ENCODE data around the gene CACNA2D3. TPM values are rescaled to one million over a fixed set of nuclear protein-coding genes. Genes with fewer than 3 reads are reported as not detected.

Gene CACNA2D3
- total RNA-seq, 2 experiments from 2014 or later, result not detected

DNA sequence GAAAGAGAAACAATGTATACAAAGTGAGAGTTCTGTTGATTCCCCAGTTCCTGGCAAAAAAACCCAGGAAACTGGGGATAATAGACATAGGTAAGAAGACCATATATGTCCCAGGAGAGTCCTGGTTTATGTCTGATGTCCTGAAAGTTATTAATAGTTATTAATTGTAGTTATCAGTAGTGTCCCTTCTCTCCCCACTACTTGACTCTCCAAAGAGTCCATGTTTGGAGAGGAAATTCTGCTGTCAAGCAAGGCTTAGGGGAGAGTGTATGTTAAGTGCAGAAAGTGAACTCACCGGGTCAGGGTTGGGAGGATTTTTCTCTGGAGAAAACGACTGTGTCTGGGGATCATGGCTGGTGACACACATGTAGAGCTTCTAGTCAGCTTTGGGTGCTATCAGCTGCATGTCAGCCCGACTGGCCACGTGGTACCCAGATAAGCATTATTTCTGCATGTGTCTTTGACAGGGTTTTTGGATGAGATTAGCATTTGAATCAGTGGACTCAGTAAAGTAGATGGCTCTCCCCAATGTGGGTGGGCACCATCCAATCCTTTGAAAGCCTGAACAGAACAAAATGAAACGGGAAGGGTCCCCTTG is 80.4 kb downstream of the CACNA2D3 start:
- Histone ChIP-seq H2AFZ (ENCODE audit: low read length) (no peak overlapping the region), H3K4me3 (ENCODE audit: low read depth, low read length, poor library complexity, severe bottlenecking) (no peak overlapping the region), H3K4me2 (ENCODE audit: low read length) (no peak overlapping the region), H3K36me3 (ENCODE audit: insufficient read depth, low read length) (no peaks in the 10 kb centered on the region), H3K4me1 (ENCODE audit: insufficient read depth, low read length, poor library complexity, severe bottlenecking) (no peaks in the 10 kb centered on the region), H4K20me1 (ENCODE audit: insufficient read depth, low read length) (no peaks in the 10 kb centered on the region; the same call in 1 of the 2 replicates), H3K79me2 (ENCODE audit: insufficient read depth, low read depth, low read length) (no peaks in the 10 kb centered on the region), H3K9me3 (ENCODE audit: low read length) (no peaks in the 10 kb centered on the region), H3K27ac (ENCODE audit: low read depth, low read length, poor library complexity, severe bottlenecking) (no peak overlapping the region), H3K9me2 (ENCODE audit: insufficient read depth, low read length) (no peaks in the 10 kb centered on the region)
- BruUV-seq (replicated peaks), result no TSS peak
- POLR2A ChIA-PET, result no interaction called here
- CTCF ChIA-PET (ENCODE audit: unreplicated experiment), result no interaction called here
- TF ChIP-seq, protein P1, sequence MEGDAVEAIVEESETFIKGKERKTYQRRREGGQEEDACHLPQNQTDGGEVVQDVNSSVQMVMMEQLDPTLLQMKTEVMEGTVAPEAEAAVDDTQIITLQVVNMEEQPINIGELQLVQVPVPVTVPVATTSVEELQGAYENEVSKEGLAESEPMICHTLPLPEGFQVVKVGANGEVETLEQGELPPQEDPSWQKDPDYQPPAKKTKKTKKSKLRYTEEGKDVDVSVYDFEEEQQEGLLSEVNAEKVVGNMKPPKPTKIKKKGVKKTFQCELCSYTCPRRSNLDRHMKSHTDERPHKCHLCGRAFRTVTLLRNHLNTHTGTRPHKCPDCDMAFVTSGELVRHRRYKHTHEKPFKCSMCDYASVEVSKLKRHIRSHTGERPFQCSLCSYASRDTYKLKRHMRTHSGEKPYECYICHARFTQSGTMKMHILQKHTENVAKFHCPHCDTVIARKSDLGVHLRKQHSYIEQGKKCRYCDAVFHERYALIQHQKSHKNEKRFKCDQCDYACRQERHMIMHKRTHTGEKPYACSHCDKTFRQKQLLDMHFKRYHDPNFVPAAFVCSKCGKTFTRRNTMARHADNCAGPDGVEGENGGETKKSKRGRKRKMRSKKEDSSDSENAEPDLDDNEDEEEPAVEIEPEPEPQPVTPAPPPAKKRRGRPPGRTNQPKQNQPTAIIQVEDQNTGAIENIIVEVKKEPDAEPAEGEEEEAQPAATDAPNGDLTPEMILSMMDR (conservative IDR thresholded peaks at IDR 0.05; ENCODE audit: low read length), result no peak
- no peak for TF ChIP-seq EZH2phosphoT487 (IDR thresholded peaks at IDR 0.05; ENCODE audit: borderline replicate concordance, low read depth, low read length)
- DNase-seq (ENCODE audit: low spot score), result no peak
- intact Hi-C loops (cut with micrococcal nuclease; ENCODE audit: unreplicated experiment), result no loop called here

DNA sequence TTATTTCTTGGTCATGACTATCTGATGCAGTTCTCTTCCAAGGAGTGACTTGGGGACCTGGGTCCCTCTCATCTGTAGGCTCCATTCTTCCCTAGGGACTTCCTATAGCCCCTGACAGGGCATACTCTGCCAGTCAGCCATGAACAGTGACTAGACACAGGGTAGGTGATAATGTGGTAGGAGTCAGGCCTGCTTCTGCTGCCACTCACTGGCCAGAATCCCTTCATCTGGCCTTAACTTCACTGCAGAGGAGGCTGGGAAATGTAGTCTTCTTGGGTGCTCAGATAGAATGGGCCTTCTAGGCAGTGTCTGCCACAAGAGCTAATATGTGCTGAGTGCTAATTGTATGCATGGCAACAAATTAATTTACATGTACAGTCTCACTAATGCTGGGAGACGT is 84.5 kb downstream of the CACNA2D3 start:
- H3K4me2 ChIP-seq (ENCODE audit: low read length), result no peak overlapping the region
- no peak overlapping the region for H3K27ac ChIP-seq (ENCODE audit: low read depth, low read length, poor library complexity, severe bottlenecking)
- no peaks in the 10 kb centered on the region for H3K79me2 ChIP-seq (ENCODE audit: insufficient read depth, low read depth, low read length)
- no peak overlapping the region for H2AFZ ChIP-seq (ENCODE audit: low read length)
- ChIA-PET CTCF (ENCODE audit: unreplicated experiment) (no interaction called here), POLR2A (no interaction called here)
- H3K9me3 ChIP-seq (ENCODE audit: low read length), result no peaks in the 10 kb centered on the region
- H4K20me1 ChIP-seq (ENCODE audit: insufficient read depth, low read length), result no peaks in the 10 kb centered on the region; the same call in 1 of the 2 replicates
- TF ChIP-seq, protein P1 (conservative IDR thresholded peaks at IDR 0.05; ENCODE audit: low read length), result no peak
- no peak for TF ChIP-seq EZH2phosphoT487 (IDR thresholded peaks at IDR 0.05; ENCODE audit: borderline replicate concordance, low read depth, low read length)
- no TSS peak for BruUV-seq (replicated peaks)
- no peaks in the 10 kb centered on the region for H3K36me3 ChIP-seq (ENCODE audit: insufficient read depth, low read length)
- no peaks in the 10 kb centered on the region for H3K9me2 ChIP-seq (ENCODE audit: insufficient read depth, low read length)
- H3K4me1 ChIP-seq (ENCODE audit: insufficient read depth, low read length, poor library complexity, severe bottlenecking), result no peaks in the 10 kb centered on the region
- intact Hi-C loops (cut with micrococcal nuclease; ENCODE audit: unreplicated experiment), result no loop called here
- no peak for DNase-seq (ENCODE audit: low spot score)
- H3K4me3 ChIP-seq (ENCODE audit: low read depth, low read length, poor library complexity, severe bottlenecking), result no peak overlapping the region

- H3K4me1 ChIP-seq (ENCODE audit: insufficient read depth, low read length, poor library complexity, severe bottlenecking), result no peaks in the 10 kb centered on the region
- H3K79me2 ChIP-seq (ENCODE audit: insufficient read depth, low read depth, low read length), result no peaks in the 10 kb centered on the region
- POLR2A ChIA-PET, result no interaction called here
- intact Hi-C loops (cut with micrococcal nuclease; ENCODE audit: unreplicated experiment), result no loop called here
- H2AFZ ChIP-seq (ENCODE audit: low read length), result no peak overlapping the region
- H3K9me2 ChIP-seq (ENCODE audit: insufficient read depth, low read length), result no peaks in the 10 kb centered on the region
- H3K27ac ChIP-seq (ENCODE audit: low read depth, low read length, poor library complexity, severe bottlenecking), result no peak overlapping the region
- no peak overlapping the region for H3K4me2 ChIP-seq (ENCODE audit: low read length)
- H3K36me3 ChIP-seq (ENCODE audit: insufficient read depth, low read length), result no peaks in the 10 kb centered on the region
- no peak for DNase-seq (ENCODE audit: low spot score)
- H3K9me3 ChIP-seq (ENCODE audit: low read length), result no peaks in the 10 kb centered on the region
- TF ChIP-seq, protein P1 (conservative IDR thresholded peaks at IDR 0.05; ENCODE audit: low read length), result no peak
- no peak for TF ChIP-seq EZH2phosphoT487 (IDR thresholded peaks at IDR 0.05; ENCODE audit: borderline replicate concordance, low read depth, low read length)
- no TSS peak for BruUV-seq (replicated peaks)
- no peaks in the 10 kb centered on the region for H4K20me1 ChIP-seq (ENCODE audit: insufficient read depth, low read length)
- CTCF ChIA-PET (ENCODE audit: unreplicated experiment), result no interaction called here
- H3K4me3 ChIP-seq (ENCODE audit: low read depth, low read length, poor library complexity, severe bottlenecking), result no peak overlapping the region
Observed at GRCh38 chr3:54211097-54211496, 88.7 kb downstream of the CACNA2D3 start.
